Breast epithelium (tissue), 4 donors: ENCODE results near the gene SAT2. TPM values are rescaled to one million over a fixed set of nuclear protein-coding genes. Genes with fewer than 3 reads are reported as not detected.

Experiments
- DNase-seq, 2 donors: peaks; one replicate each; pipeline ENCODE4 v3.0.0-alpha.2; 2019; ENCODE audit warnings: low spot score in 2 of 2
- H3K27ac ChIP-seq, 2 donors: fragments of 200-600 bp; sonication (generic) in 1 of 2; one replicate each; pipeline ENCODE4 v1.5.1; 2016 to 2019; ENCODE audit warnings: mild to moderate bottlenecking in 1 of 2
- H3K27me3 ChIP-seq, 2 donors: fragments of 200-600 bp; sonication (generic) in 1 of 2; one replicate each; pipeline versions ENCODE4 v1.5.1 to v1.6.0; 2017 to 2019; ENCODE audit warnings: control low read depth in 1 of 2, mild to moderate bottlenecking in 1 of 2
- H3K36me3 ChIP-seq: fragments of 200-600 bp; one replicate; pipeline ENCODE4 v1.5.1; 2019
- H3K4me1 ChIP-seq, 2 donors: fragments of 200-600 bp; sonication (generic); one replicate each; pipeline ENCODE4 v1.5.1; 2016 to 2019; ENCODE audit warnings: control low read depth in 1 of 2
- H3K4me3 ChIP-seq, 3 donors: fragments of 200-600 bp; sonication (generic); 1 replicate in 2 of 3; 2 replicates in 1 of 3; pipeline ENCODE4 v1.5.1; 2016 to 2019; ENCODE audit warnings: mild to moderate bottlenecking in 3 of 3, moderate library complexity in 2 of 3
- H3K9me3 ChIP-seq, 2 donors: fragments of 200-600 bp; sonication (generic) in 1 of 2; one replicate each; pipeline ENCODE4 v1.5.1; 2016 to 2019; ENCODE audit warnings: control low read depth in 1 of 2
- CTCF ChIP-seq, 3 donors: fragments of 450-650 bp; IDR thresholded peaks; one replicate each; pipeline ENCODE4 v1.5.1; 2016 to 2017; ENCODE audit warnings: antibody characterized with exemption in 3 of 3, mild to moderate bottlenecking in 3 of 3, moderate library complexity in 3 of 3
- POLR2A ChIP-seq: fragments of 450-650 bp; IDR thresholded peaks from one replicate; pipeline ENCODE4 v1.6.1; 2016; ENCODE audit warnings: antibody characterized with exemption, mild to moderate bottlenecking, moderate library complexity
- POLR2AphosphoS5 ChIP-seq, 3 donors: sonication (generic); formaldehyde crosslinking; IDR thresholded peaks; one replicate each; pipeline ENCODE4 v1.6.1; 2017; ENCODE audit warnings: antibody characterized with exemption in 3 of 3
- intact Hi-C: fragments of 100-400 bp; cut with DNase I; formaldehyde crosslinking; loops from one replicate; pipeline ENCODE4 v1.15.1; 2023; ENCODE audit warnings: low total_unique reads
- total RNA-seq, 3 donors: library from RNA; depleted of rRNA; stranded (reverse); fragments of >200 nt; gene quantifications; one replicate each; pipeline ENCODE4 v1.1.0, GENCODE V29; 2016

The SAT2 gene
- total RNA-seq, 3 donors from 2014 or later = 52.5 to 78.4 (median 62.9) TPM

DNA sequence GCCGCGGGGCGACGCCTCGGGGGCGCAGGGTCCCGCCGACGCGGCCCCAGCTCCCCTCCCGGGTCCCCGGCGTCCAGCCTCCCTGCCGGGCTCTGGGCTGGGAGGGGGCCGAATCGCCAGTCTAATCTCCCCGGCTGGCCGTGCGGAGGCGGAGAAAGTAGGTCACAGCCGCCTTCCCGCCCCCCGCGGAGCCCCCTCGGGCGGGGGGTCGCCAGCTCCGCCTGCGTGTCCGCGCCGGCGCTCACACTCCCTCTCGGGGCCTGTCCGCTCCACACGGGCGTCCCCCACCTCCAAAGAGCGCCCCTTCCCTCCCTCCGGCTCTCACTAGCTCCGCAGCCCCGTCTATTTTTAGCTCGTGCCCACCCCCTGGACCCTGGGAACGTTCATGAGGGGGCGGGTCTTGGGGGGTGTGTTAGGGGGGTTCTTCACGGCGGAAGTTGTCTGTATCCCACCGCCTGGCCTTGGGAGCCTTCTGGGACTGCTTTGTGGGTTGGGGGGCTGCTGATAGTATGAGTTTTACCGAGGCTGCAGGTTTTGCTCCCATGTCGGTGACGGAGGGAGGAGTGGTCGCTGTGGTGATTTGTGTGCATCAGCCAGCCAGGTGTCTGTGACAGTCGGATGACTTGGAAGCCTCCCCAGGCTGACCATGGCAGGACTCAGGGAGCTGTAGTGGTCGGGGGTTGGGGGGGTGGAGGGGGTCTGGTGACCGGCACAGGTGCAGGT is 24.2 kb upstream of the SAT2 start:
- Histone ChIP-seq H3K36me3 (no peaks in the 10 kb centered on the region), H3K27ac (peak overlapping the region; percentile 15 to 53), H3K27me3 (peaks cover 0 to 4% of the 10 kb centered on the region in 2 donors), H3K9me3 (no peaks in the 10 kb centered on the region), H3K4me3 (peak overlapping the region; percentile 39 to 75 (median 57)), H3K4me1 (no peaks in the 10 kb centered on the region)
- DNase-seq = no peak
- intact Hi-C loops = no loop called here
- TF ChIP-seq CTCF (IDR thresholded peaks at IDR 0.05) (no peak), POLR2A (no peak), POLR2AphosphoS5 (IDR thresholded peaks at IDR 0.05) (no peak)

DNA sequence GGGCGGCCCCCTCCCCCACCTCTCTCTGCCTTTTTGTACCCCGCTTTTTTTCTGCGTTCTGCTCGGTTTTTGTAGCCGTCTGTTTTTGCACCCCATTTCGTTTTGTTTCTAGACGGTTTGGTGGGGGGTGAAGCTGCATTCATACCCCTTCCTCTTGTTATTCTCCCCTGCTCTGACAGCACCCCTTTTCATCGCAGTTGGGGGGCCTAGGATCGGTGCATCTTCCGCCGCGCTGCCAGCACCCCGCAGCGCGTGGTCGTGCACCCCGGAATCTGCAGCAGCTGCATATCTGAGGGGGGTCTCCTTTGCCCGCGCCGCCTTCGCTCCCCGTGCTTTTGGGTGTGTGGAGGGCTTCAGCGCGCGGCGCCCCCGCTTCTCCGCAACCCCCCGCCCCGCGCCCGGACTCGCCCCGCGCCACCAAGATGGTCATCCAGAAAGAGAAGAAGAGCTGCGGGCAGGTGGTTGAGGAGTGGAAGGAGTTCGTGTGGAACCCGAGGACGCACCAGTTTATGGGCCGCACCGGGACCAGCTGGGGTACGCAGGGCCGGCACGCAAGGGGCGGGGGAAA is 23.6 kb upstream of the SAT2 start:
- no peak for DNase-seq
- intact Hi-C loops = no loop called here

GRCh38 chr17:7650509-7651096 is 23.0 kb upstream of the SAT2 start, which contains the start of gene ATP1B2:
TSS of gene ATP1B2 (plus strand) at chr17:7650926. CDS start at chr17:7651519, 593 bp downstream.
- peak within 1 kb of the TSS; percentile 39 to 75 (median 57) for H3K4me3 ChIP-seq
- DNase-seq = peak; percentile 41 to 63
- H3K36me3 ChIP-seq = no peaks in the 10 kb centered on the region
- H3K27ac ChIP-seq = peak within 1 kb of the TSS; percentile 15 to 53
- no peaks in the 10 kb centered on the region for H3K9me3 ChIP-seq
- peaks cover 0 to 4% of the 10 kb centered on the region in 2 donors for H3K27me3 ChIP-seq
- intact Hi-C loops = no loop called here
- TF ChIP-seq POLR2A (no peak), CTCF (IDR thresholded peaks at IDR 0.05) (no peak), POLR2AphosphoS5 (IDR thresholded peaks at IDR 0.05) (no peak)
- no peaks in the 10 kb centered on the region for H3K4me1 ChIP-seq

More for the DNA sequence above, 23.6 kb upstream of the SAT2 start:
- TF ChIP-seq POLR2A = no peak
- TF ChIP-seq CTCF (IDR thresholded peaks at IDR 0.05) = no peak
- TF ChIP-seq POLR2AphosphoS5 (IDR thresholded peaks at IDR 0.05) = no peak
- Histone ChIP-seq H3K9me3 (no peaks in the 10 kb centered on the region), H3K36me3 (no peaks in the 10 kb centered on the region), H3K27ac (peak overlapping the region in 1 of 2 donors; percentile 53), H3K27me3 (peaks cover 0 to 4% of the 10 kb centered on the region in 2 donors), H3K4me3 (peak overlapping the region; percentile 39 to 75 (median 57)), H3K4me1 (no peaks in the 10 kb centered on the region)

GRCh38 chr17:7647018-7647417 is 19.4 kb upstream of the SAT2 start:
- TF ChIP-seq POLR2A (no peak), CTCF (IDR thresholded peaks at IDR 0.05) (no peak), POLR2AphosphoS5 (IDR thresholded peaks at IDR 0.05) (no peak)
- Histone ChIP-seq H3K4me3 (no peak overlapping the region), H3K27ac (no peak overlapping the region), H3K9me3 (no peaks in the 10 kb centered on the region), H3K36me3 (no peaks in the 10 kb centered on the region), H3K27me3 (peaks cover 0 to 4% of the 10 kb centered on the region in 2 donors), H3K4me1 (no peaks in the 10 kb centered on the region)
- no peak for DNase-seq
- intact Hi-C loops = no loop called here

GRCh38 chr17:7646457-7646856 is 18.8 kb upstream of the SAT2 start:
- peaks cover 0 to 4% of the 10 kb centered on the region in 2 donors for H3K27me3 ChIP-seq
- H3K27ac ChIP-seq = no peak overlapping the region
- TF ChIP-seq POLR2A (no peak), CTCF (IDR thresholded peaks at IDR 0.05) (no peak), POLR2AphosphoS5 (IDR thresholded peaks at IDR 0.05) (no peak)
- no peaks in the 10 kb centered on the region for H3K4me1 ChIP-seq
- intact Hi-C loops = no loop called here
- no peak for DNase-seq
- no peaks in the 10 kb centered on the region for H3K36me3 ChIP-seq
- H3K4me3 ChIP-seq = no peak overlapping the region
- no peaks in the 10 kb centered on the region for H3K9me3 ChIP-seq
